SK-N-MC (cell line): Measurements from ENCODE around the gene COQ8A.

Source experiments
- EZH2 ChIP-seq: fragments of 200-600 bp; sonication (generic); IDR thresholded peaks from one replicate; pipeline ENCODE4 v1.6.1; 2017; ENCODE audit warnings: antibody characterized with exemption
- FOXP2 ChIP-seq: optimal IDR thresholded peaks from 2 replicates; pipeline ENCODE3; 2011; ENCODE audit warnings: mild to moderate bottlenecking, moderate library complexity; ENCODE audit not compliant: insufficient read depth; ENCODE audit errors: extremely low read length, control extremely low read depth
- POLR2AphosphoS5 ChIP-seq: IDR thresholded peaks from 2 replicates; pipeline ENCODE4 v1.6.1; 2012; ENCODE audit warnings: mild to moderate bottlenecking, low read depth, low read length, borderline replicate concordance

DNA sequence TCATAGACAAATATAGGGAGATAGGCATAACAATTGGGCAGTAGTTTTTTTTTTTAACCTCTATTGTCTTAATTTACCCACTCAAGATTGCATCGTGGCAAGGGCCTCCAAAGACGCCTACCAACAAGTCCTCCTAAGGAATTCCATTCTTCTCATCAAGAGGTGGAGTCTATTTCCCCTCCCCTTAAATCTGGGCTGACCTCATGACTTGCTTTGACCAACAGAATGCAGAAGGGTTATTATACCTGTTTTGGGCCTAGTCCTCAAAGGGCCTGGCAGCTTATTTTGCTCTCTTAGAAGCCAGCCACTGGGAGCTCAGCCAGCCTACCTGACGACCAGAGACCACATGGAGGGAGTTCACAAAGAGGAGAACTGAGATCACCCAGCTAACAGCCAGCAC, 92.3 kb downstream of the COQ8A start:
- TF ChIP-seq POLR2AphosphoS5, result no peak
- TF ChIP-seq EZH2, result no peak
- TF ChIP-seq FOXP2, result no peak
